Osteoblast (primary cell): Measurements from ENCODE around the gene NID2. TPM values are rescaled to one million over a fixed set of nuclear protein-coding genes. Genes with fewer than 3 reads are reported as not detected.
A peak's percentile ranks its signal among the peaks of the same experiment; 100 is the strongest.

Experiments
- DNase-seq: peaks from one replicate; pipeline ENCODE4 v3.0.0; 2011; ENCODE audit warnings: low spot score, mixed read lengths; ENCODE audit not compliant: insufficient read length; ENCODE audit errors: missing footprints
- H2AFZ ChIP-seq: 2 replicates; pipeline ENCODE4 v1.6.0; 2011; ENCODE audit warnings: mild to moderate bottlenecking, low read length
- H3K27ac ChIP-seq: 2 replicates; pipeline ENCODE4 v1.5.1; 2011; ENCODE audit warnings: mild to moderate bottlenecking, low read depth, low read length, moderate library complexity
- H3K27me3 ChIP-seq: 2 replicates; pipeline ENCODE4 v1.6.0; 2012; ENCODE audit warnings: mild to moderate bottlenecking, control low read depth, inconsistent platforms, low read length, moderate library complexity; ENCODE audit not compliant: insufficient read depth
- H3K36me3 ChIP-seq: 2 replicates; pipeline ENCODE4 v1.5.1; 2011; ENCODE audit warnings: mild to moderate bottlenecking, low read length, control low read depth, moderate library complexity; ENCODE audit not compliant: insufficient read depth
- H3K4me1 ChIP-seq: 2 replicates; pipeline ENCODE4 v1.5.1; 2011; ENCODE audit warnings: mild to moderate bottlenecking, low read length, control low read depth, moderate library complexity; ENCODE audit not compliant: insufficient read depth
- H3K4me2 ChIP-seq: 2 replicates; pipeline ENCODE4 v1.6.0; 2011; ENCODE audit warnings: mild to moderate bottlenecking, low read length; ENCODE audit not compliant: insufficient read depth
- H3K4me3 ChIP-seq: fragments of 200-600 bp; sonication (generic); 3 replicates; pipeline ENCODE4 v1.5.1; 2012; ENCODE audit warnings: mild to moderate bottlenecking, low read length, inconsistent platforms; ENCODE audit not compliant: insufficient read depth
- H3K79me2 ChIP-seq: 2 replicates; pipeline ENCODE4 v1.6.0; 2012; ENCODE audit warnings: mild to moderate bottlenecking, low read length, control low read depth, inconsistent platforms; ENCODE audit not compliant: insufficient read depth
- H3K9me3 ChIP-seq: 2 replicates; pipeline ENCODE4 v1.5.1; 2011; ENCODE audit warnings: low read depth, low read length, control low read depth
- H4K20me1 ChIP-seq: 2 replicates; pipeline ENCODE4 v1.6.0; 2012; ENCODE audit warnings: mild to moderate bottlenecking, low read length, control low read depth; ENCODE audit not compliant: insufficient read depth
- CTCF ChIP-seq: IDR thresholded peaks from 2 replicates; pipeline ENCODE4 v1.5.1; 2011; ENCODE audit warnings: mild to moderate bottlenecking, low read depth, low read length, moderate library complexity; ENCODE audit errors: extremely low read depth
- total RNA-seq: library from RNA; depleted of rRNA; stranded (reverse); fragments of >200 nt; gene quantifications from 2 replicates; pipeline ENCODE4 v1.2.3, GENCODE V29; 2012

Gene NID2
- total RNA-seq, 1 donor = 141 TPM

- Histone ChIP-seq H3K27ac (peak overlapping the region; percentile 96), H3K36me3 (no peaks in the 10 kb centered on the region), H3K9me3 (no peaks in the 10 kb centered on the region), H4K20me1 (no peaks in the 10 kb centered on the region), H3K4me2 (no peak overlapping the region), H3K4me1 (peaks cover 87% of the 10 kb centered on the region), H2AFZ (no peak overlapping the region), H3K27me3 (no peaks in the 10 kb centered on the region), H3K79me2 (no peaks in the 10 kb centered on the region), H3K4me3 (no peak overlapping the region)
- peak; percentile 11 for TF ChIP-seq CTCF
- DNase-seq = no peak
Measured at GRCh38 chr14:52077256-52077979, 8.6 kb upstream of the NID2 start.

- Histone ChIP-seq H3K4me3 (no peak overlapping the region), H3K4me2 (peak overlapping the region; percentile 35), H3K36me3 (no peaks in the 10 kb centered on the region), H3K27me3 (no peaks in the 10 kb centered on the region), H3K27ac (peak overlapping the region; percentile 96), H3K79me2 (no peaks in the 10 kb centered on the region), H2AFZ (no peak overlapping the region), H4K20me1 (no peaks in the 10 kb centered on the region), H3K9me3 (no peaks in the 10 kb centered on the region), H3K4me1 (peaks cover 88% of the 10 kb centered on the region)
- no peak for TF ChIP-seq CTCF
- peak; percentile 58 for DNase-seq
Measured at GRCh38 chr14:52076334-52076733, 7.5 kb upstream of the NID2 start.

GRCh38 chr14:52075371-52075770, 6.5 kb upstream of the NID2 start:
- peak overlapping the region; percentile 96 for H3K27ac ChIP-seq
- H3K4me2 ChIP-seq = no peak overlapping the region
- no peak overlapping the region for H3K4me3 ChIP-seq
- DNase-seq = no peak
- no peaks in the 10 kb centered on the region for H3K27me3 ChIP-seq
- no peaks in the 10 kb centered on the region for H3K9me3 ChIP-seq
- no peak for TF ChIP-seq CTCF
- H3K4me1 ChIP-seq = peaks cover 83% of the 10 kb centered on the region
- no peak overlapping the region for H2AFZ ChIP-seq
- no peaks in the 10 kb centered on the region for H3K36me3 ChIP-seq
- H3K79me2 ChIP-seq = no peaks in the 10 kb centered on the region
- no peaks in the 10 kb centered on the region for H4K20me1 ChIP-seq

GRCh38 chr14:52073251-52073650, 4.4 kb upstream of the NID2 start:
- Histone ChIP-seq H3K27me3 (no peaks in the 10 kb centered on the region), H3K36me3 (no peaks in the 10 kb centered on the region), H3K4me1 (peaks cover 71% of the 10 kb centered on the region), H3K9me3 (no peaks in the 10 kb centered on the region), H3K27ac (peak overlapping the region; percentile 14), H3K4me3 (no peak overlapping the region), H3K79me2 (peaks cover 5% of the 10 kb centered on the region), H2AFZ (no peak overlapping the region), H4K20me1 (no peaks in the 10 kb centered on the region), H3K4me2 (peak overlapping the region; percentile 35)
- no peak for DNase-seq
- no peak for TF ChIP-seq CTCF
